ENCODE results near the gene RPS6KA5.
"Not testable (repeated sequence)": the region's sequence is repeated elsewhere in the genome, so short reads cannot be mapped to it uniquely, and the experiment has no call there.

The RPS6KA5 gene

DNA sequence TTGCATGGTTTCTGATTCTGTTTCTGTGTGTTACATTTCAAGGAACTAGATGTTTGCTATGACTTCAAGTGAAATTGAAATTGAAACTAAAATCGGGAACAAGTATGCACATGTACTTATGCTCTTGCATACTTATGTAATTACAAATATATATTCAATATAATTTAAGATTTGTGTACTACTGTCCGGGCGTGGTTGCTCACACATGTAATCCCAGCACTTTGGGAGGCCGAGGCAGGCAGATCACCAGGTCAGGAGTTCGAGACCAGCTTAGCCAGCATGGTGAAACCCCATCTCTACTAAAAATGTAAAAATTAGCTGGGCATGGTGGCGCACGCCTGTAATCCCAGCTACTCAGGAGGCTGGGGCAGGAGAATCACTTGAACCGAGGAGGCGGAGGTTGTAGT, 37.8 kb downstream of the RPS6KA5 start:
- not testable (repeated sequence) for DNase-seq

DNA sequence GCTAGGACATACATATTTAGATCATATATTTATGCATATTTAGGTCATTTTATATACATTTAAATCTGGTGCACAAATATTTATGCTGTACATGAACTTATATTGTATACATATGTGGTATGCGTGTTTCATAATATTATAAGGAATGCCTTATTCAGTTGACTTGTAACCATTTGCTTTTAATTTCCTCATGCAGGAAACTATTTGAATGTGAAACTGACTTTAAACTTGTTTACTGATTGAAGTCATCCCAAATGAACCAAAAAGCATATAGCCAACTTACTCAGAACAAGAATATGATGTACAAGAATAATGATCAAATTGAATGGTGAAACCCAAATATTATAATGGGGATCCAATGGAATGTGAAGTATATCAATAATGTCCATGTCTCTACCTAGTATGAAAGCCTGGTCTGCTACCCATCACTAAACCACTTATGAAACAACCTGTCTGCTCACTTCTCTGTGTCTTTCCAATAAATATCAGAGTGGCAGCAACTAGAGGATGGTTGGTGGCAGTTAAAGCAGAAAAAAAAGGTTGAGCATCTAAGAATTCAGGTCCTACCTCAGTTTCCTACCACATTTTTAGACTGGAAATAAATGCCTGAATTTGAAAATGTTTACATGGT, 38.3 kb downstream of the RPS6KA5 start:
- DNase-seq = no peak

DNA sequence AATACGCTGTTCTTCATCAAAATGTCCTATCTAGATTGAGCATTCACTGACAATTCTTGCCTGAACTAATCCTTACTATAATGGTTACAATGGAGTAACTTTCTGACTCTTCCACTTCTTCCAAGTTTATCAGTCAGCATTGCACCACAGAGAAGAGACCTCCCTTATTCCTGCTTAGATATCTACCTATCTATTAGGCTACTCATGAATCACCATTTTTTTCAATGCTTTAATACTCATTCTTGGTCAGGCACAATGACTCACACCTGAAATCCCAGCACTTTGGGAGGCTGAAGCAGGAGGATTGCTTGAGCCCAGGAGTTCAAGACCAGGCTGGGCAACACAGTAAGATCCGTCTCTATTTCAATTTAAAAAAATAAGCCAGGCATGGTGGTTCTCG, 39.3 kb downstream of the RPS6KA5 start:
- DNase-seq = no peak

DNA sequence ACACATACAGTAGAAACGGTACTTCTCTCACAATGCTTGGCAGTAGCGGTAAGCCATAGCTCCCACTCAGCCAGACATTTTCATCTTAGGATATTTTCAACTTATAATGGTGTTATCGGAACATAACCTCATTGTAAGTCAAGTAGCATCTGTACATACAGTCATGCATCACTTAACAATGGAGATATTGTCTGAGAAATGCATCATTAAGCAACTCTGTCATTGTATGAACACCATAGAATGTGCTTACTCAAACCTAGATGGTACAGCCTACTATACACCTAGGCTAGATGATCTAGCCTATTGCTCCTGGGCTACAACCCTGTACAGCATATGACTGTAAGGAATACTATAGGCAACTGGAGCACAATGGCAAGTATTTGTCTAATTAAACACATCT, 40.8 kb downstream of the RPS6KA5 start:
- DNase-seq = no peak

DNA sequence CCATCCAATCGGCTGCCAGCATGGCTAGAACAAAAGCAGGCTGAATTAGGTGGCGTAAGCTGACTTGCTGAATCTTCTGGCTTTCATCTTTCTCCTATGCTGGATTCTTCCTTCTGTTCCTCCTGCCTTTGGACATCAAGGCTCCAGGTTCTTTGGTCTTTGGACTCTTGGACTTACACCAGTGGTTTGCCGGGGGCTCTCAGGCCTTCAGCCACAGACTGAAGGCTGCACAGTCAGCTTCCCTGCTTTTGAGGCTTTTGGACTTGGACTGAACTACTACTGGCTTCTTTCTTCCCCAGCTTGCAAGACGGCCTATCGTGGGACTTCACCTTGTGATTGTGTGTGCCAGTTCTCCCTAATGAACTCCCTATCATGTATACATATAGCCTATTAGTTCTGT, 42.0 kb downstream of the RPS6KA5 start:
- no peak for DNase-seq

DNA sequence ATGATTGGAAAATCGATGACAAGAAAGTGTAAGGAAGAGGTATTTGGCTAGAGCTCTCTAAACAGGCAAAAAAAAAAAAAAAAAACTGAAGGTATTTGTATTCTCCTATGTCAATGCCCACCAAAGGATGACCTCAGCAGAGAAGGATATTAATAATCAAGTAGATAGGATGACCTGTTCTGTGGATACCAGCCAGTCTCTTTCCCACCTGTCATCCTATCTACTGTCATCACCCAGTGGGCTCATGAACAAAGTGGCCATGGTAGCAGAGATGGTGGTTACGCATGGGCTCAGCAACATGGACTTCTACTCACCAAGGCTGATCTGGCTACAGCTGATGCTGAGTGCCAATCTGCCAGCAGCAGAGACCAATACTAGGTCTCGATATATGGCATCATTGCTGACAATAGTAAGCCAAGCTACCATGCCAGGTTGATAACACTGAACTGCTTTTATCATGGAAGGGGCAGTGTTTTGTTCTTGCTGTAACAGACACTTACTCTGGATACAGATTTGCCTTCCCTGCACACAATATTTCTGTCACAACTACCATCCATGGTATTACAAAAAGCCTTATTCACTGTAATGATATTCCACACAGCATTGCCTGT, 43.5 kb downstream of the RPS6KA5 start:
- DNase-seq = no peak

DNA sequence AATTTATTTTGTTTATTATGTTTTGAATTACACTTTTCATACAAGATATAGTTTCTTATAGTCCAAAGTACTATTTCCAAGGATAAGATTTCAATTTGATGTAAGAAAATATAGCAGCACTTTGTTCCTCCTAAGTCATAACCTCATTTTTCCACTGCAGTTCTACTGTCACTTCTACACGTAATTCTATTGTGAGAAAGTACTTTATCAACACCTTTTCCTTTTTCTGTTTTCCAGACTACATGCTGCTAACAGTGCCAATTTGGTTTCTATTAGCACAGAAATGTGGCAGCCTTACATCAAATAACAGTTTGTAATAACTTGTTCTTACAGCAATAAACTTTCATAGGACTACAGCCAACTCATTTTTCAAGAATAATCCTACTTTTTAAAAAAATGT, 45.0 kb downstream of the RPS6KA5 start:
- DNase-seq = no peak

DNA sequence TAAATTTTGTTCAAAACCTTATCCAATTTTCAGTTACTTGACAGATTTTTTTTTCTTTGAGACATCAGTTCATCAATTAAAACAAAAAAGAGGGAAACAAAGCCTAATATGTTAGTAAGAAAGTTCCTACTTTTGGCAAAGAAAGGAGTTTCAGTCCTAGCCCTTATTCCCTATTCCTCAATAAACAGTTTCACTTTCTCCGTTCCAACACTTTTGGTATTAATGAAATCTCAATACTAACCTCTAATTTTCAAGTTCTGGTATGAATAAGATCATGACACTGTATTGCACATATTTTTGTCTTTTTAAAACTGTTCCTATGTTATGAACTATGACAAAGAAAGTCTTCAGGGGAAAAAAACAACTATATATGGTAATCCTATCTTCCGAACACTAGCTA, 48.4 kb downstream of the RPS6KA5 start:
- DNase-seq = no peak

DNA sequence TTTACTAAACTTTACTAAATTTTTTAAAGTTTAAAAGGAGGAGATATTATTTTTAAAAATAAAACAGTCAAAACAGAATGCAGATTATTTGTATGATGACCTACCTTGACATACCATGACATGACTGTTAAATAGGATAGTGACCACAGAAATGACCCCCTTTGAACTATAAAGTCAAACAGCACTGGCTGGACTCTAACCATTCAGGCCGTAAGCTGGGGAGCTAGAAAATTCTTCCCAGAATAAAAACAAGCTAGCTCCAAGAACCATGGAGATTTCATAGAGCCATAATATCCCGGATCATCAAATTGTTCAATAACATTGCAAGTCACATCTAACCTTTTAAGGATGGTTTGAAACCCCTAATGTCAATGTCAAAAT, 50.3 kb downstream of the RPS6KA5 start:
- no peak for DNase-seq

DNA sequence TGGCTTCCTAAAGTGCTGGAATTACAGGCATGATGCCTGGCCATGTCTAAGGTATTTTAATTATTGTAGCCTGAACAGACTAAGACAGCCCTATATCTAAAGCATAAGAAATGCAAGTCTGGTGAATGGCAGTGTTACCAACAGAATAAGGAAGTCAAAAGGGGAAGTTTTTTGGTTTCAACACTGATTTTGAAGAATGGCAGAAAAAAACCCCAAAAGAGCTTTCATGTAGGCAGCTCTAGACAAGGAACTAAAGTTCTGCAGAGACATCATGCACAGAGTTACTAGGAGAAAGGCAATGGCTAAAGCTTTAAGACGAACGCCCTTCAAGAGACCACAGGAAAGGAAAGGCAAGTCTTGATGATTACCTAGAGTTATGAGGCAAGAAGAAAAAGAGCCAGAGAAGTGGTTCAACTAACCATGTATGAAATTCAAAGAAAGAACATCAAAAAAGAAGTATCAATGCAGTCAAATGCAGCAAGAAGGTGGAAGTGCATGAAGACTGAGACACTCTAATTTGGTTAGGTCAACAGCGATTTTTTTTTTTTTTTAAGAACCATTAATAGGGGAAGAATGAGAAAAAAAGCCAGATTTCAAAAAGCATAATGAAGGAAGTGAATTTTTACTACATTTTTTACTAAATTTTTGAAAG, 50.8 kb downstream of the RPS6KA5 start:
- no peak for DNase-seq

DNA sequence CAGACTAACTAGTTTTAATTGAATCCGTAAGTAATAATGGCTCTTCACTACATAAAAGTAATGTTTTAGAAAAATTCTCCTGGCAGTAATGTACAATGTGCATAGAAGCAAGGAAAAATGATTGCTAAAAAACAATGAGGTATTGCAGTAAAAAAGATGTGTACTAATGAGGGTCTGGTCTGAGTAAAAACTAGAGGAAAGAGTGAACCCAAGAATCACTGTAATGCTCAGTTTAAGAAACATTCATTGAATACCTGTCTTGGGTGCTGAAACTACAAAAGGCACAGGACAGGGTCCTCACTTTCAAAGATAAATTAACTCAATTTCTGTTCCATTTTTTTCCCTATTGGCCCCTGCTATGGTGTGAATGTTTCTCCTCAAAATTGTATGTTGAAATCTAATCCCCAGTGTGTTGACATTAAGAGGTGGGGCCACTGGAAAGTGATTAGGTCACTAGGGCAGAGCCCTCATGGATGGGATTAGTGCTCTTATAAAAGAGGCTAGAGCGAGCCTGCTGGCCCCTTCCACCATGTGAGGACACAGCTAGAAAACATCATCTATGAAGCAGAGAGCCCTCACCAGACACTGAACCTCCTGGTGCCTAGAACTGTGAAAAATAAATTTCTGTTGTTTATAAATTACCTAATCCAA, 51.6 kb downstream of the RPS6KA5 start:
- DNase-seq = no peak

DNA sequence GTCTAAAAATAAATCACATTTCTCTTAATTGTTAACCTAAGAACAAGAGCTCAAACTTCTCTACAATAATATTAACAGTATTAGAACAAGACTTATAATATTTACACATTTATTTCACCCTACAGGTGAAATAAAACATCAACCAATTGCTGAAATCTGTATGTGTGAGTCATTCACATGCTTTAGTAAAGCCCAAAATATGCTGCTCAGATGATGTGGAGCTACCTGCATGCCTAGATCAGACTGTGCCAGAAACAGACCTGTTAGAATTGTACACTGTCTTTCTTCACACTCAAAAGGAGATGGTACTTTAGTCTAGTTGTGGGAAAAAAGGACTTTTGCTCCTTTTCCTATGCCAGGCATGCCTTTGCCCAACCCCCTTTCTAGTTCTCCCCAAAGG, 54.7 kb downstream of the RPS6KA5 start:
- DNase-seq = no peak

DNA sequence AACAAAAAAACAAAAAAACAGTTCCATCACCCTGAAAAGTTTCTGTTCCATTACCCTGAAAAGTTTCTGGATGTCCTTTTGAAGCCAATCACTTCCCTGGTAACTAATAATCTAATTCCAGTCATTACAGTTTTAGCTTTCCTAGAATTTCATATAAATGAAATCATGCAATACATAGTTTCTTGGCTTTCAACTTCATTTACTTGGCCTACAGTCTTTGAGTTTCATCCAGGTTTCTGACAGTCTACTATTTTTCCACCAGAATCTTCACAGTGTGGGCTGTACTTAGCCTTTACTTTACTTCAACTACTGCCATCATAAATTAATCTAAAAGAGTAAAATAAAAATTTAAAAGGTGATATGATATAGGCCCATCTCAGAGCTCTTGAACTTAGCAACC, 55.5 kb downstream of the RPS6KA5 start:
- no peak for DNase-seq

DNA sequence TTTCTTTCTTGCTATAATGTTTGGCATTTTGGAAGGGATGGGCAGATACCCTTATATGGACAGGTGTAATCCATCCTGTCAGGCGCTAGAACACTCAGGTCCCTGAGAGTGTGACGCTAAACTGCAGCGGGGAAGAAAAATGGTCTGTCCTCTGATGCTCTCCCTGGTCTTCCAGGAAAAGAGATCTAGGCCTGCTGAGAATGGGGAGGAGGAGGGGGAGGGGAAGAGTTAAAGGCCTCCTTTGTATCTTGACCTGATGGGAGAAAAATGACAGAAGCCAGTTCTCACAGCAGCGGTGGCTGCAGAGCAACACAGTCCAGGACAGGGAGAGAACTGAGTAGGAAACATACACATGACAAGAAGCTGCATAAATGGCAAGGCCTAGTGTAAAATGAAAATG, 61.1 kb downstream of the RPS6KA5 start:
- DNase-seq = no peak

DNA sequence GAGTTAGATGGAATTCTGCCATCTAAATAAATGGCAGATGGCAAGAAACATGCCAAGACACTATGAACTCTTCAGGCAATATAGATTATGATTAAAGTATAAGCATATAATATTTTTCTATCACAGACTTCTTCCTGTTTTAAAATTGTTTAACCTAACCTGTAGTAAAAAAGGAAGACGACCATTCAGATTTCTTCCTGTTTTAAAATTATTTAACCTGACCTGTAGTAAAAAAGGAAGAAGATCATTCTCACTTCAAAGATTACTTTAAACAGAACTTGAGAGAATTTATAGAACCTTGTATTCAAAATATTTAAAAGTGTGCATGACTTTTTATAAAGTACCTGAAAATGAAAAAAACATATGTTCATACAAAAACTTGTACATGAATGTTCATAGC, 63.5 kb downstream of the RPS6KA5 start:
- no peak for DNase-seq

DNA sequence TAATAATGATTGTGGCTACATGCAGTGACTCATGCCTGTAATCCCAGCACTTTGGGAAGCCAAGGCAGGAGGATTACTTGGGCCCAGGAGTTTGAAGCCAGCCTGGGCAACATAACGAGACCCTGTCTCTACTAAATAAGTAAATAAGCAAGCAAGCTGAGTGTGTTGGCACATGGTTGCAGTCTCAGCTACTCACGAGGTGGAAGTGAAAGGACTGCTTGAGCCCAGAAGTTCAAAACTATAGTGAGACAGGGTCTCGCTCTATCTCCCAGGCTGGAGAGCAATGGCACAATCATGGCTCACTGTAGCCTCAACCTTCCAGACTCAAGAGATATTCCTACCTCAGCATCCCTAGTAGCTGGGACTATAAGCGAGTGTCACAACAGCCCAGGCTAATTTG, 64.7 kb downstream of the RPS6KA5 start:
- no peak for DNase-seq

DNA sequence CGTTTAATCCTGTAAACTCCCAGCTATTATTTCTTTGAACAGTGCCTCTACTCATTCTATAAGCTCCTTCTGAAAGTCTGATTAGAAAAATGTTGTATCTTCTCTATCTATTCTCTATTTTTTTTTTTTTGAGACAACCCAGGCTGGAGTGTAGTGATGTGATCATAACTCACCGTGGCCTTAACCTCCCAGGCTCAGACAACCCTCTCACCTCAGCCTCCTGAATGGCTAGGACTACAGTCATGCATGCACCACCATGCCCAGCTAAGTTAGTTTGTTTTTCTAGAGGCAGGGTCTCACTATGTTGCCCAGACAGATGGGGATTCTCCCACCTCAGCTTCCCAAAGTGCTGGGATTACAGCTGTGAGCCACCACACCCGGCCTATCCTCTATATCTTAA, 66.6 kb downstream of the RPS6KA5 start:
- DNase-seq = no peak

DNA sequence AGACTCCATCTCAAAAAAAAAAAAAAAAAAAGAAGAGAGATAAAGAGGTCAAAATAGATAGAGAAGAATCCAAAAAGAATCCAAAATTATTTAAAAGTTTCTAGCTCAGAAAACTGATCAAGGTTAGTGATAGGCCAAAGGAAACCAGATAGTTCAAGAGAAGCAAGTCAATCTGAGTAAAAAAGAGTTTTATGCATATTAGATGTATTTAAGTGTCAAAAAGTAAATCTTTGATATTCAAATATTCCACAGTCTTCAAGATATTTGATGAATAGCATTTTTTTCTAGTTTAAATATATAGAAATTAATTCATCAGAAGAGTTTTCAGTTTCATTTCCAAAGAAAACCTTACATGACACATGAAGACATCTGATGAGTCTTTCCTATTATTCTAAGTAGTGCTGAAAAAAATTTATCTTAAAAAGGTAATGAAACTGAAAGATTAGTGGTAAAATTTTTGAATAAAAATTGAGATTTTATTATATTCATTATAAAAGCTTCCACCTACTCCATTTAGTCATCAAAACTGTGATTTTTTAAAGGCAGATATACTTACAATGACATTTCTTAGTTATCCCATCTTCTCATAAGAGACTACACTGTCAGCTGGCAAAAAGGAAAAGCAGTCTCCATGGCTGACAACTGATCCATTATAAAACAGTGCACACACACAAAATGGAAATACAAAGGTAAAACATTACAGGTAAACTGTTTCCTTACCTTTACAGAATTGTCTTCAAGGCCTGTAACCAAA, 68.6 kb downstream of the RPS6KA5 start:
- no peak for DNase-seq

DNA sequence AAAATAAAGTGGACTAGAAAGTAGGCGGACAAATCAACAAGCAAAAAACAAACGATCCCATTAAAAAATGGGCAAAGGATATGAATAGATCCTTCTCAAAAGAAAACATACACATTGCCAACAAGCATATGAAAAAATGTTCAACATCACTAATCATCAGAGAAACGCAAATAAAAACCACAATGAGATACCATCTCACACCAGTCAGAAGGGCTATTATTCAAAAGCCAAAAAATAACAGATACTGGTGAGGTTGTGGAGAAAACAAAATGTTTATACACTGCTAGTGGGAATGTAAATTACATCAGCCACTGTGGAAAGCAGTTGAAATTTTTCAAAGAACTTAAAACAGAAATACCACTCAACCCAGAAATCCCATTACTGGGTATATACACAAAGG, 70.3 kb downstream of the RPS6KA5 start:
- DNase-seq = no peak

DNA sequence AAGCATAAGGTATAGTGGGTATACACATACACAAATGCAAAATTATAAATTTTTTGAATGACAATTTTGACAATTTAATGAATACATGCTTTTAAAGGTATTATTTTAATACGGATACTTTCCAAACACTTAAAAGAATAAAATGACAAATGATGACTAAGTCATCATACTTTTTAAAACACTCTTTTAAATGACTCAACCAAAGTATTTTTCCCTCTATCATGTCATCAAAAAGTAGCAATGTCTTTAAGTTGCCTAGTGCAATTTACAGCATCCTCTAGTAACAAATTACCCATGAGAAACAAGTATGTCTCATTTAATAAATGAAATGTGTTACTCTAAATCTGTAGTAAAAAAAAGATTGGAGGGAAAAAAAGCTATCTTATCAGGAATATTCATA, 73.3 kb downstream of the RPS6KA5 start:
- no peak for DNase-seq

DNA sequence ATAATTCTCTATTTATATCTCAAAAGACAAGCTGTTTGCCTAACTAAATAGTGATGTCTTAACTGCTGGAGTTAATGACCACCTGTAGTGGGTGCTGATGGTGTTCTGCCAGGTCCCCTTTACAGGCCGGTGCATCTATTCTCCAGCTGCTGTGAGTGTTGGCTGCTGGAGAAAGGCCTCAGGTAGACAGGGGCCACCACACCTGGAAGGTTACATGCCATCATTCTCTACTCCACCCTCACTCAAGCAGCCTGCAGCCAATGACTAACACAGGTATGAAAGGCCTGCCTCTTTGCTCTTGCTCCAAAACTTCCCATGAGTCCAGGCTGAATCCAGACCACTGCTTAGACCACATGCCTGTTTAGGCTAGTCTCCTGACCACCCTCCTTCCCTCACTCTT, 73.9 kb downstream of the RPS6KA5 start:
- no peak for DNase-seq

DNA sequence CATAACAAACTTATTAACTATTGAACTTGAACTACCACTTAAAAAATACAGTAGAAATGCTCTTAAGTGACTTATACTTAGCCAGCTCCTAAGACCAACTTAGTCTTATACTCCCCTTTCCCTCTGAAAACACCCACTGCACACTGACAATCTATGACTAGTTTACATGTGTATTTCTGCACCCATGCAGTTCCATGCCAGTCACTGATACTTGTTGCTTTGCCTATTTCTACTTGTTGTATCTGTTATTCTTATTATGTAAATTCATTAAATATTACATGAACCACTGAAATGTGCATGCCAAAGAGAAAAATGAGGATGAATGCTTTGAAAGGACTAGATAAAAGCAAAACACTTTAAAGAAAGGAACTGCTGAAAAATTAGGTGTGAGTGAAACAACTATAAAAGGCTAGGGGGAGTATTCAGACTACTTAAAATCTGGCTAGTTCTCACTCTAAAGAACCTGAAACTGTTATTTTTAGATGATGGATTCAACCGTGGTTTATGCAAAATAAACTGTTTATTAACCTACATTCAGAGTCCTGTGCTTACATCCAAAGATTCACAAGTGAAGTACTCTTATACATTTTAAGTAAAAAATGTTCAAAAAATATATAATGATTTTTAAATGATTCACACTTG, 74.7 kb downstream of the RPS6KA5 start:
- no peak for DNase-seq

DNA sequence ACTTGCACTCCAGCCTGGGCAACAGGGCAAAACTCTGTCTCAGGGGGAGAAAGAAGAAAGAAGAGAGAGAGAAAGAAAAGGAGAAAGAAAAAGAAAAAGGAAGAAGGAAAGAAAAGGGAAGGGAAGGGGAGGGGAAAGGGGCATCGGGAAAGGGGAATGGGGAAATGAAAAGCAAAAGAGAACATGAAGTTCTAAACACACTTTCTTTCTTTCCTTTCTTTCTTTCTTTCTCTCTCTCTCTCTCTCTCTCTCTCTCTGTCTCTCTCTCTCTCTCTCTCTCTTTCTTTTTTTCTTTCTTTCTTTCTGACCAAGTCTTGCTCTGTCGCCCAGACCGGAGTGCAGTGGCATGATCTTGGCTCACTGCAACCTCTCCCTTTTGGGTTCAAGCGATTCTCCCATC, 76.9 kb downstream of the RPS6KA5 start:
- no peak for DNase-seq
